Left hindlimb (tissue), 1 donor: ENCODE data around the gene PCBP3.
"Not testable (repeated sequence)": the region's sequence is repeated elsewhere in the genome, so short reads cannot be mapped to it uniquely, and the experiment has no call there.

Experiments used
- DNase-seq: peaks from one replicate; pipeline ENCODE4 v3.0.0-alpha.2; 2018

Gene PCBP3

GRCh38 chr21:45636459-45636858 lies 7.1 kb upstream of the PCBP3 start:
- DNase-seq: no peak

DNA sequence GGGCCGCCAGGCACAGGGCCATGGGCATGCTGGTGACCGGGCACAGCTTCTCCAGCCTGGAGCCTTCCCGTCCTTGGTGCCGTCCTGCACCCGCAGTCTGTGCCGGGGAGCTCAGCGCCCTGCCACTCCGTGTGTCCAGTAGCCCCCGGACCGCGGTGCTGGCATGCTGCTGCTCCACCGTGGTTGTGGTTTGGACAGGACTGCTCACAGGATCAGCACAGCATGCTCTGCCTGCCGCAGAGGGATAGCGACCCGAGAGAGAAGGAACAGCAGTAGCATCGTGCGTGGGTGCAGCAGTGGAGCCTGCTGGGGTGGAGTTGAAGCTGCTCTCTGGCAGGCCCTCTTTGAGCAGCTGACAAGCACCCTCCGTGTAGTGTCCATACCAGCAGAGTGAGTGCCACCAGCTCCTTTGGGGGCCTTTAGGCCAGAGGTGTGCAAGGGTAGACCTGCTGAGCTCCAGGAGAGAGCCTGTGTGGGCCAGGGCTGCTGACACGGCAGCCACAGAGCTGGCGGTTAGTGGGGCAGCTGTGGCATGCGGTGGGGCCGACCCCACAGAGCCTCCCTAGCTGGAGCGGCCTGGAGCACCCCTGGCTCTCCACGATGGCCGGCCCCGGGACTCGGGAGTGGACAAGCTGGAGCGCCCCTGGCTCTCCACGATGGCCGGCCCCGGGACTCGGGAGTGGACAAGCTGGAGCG lies 6.4 kb upstream of the PCBP3 start:
- no peak for DNase-seq

DNA sequence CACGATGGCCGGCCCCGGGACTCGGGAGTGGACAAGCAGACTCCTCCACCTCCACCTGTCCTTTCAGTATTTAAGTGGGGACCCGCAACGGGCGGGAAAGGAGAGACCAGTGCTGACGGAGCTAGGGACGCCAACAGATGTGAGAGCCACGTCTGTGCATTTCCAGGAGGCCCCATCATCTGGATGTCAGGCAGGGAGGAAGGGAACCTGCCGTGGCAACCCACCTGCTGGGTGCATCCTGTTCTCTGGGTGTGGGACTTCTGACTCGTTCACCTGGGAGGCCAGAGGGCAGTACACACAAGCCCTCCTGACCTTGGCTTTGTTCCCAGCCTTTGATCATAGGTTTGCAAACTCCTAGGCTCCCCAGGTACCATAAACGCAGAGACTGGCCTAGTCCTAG lies 5.6 kb upstream of the PCBP3 start:
- DNase-seq: no peak

GRCh38 chr21:45638707-45639106 lies 4.8 kb upstream of the PCBP3 start:
- no peak for DNase-seq

- DNase-seq: no peak
These were observed 4.1 kb upstream of the PCBP3 start for GRCh38 chr21:45639206-45640000.

GRCh38 chr21:45640001-45640887 lies 3.3 kb upstream of the PCBP3 start:
- DNase-seq: no peak

- no peak for DNase-seq
These were observed 2.5 kb upstream of the PCBP3 start for GRCh38 chr21:45640888-45641479.

- no peak for DNase-seq
These were observed 2.0 kb upstream of the PCBP3 start for GRCh38 chr21:45641480-45642035.

- DNase-seq: no peak
These were observed 1.3 kb upstream of the PCBP3 start for GRCh38 chr21:45642122-45642813.

DNA sequence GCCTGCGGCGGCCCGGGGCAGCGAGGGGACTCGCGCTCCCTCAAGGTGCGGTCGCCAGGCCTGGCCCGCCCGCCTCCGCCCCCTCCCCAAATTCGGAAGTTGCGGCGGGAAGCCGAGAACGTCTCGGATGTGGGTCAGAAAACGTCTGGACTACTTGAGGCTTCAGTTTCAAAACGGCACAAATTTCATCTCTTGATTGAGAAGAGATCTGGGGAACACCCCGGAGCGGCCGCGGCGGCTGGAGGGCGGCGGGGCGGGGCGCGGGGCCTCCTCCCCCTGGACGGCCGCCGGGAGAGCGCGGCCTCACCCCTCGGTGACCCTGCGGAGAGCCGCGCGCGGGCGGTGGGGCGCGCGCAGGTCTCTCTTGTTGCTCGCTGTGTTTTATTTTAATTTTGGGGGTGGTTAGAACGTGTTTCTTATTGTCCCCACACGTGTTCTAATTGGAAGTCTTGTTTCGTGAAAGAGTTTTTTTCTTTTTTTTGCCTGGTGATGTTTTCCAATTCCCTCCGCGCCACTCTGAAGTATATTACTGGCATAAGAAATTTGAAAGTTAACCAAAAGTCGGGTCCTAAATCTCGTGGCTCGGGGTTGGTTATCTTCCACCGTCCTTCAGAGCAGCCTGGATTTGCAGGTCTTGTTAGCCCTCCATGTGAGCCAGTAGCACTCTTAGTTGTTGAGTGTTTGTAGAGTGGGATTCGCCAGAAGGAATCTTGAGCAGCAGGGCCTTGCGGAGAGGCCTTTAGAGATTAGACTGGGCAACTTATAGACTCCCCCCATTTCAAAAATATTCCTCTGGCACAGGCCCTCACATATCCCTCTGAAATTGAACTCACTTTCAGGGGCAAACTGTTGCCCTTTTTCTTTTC lies 749 bp downstream of the PCBP3 start:
- no peak for DNase-seq

GRCh38 chr21:45651921-45652320 lies 8.4 kb downstream of the PCBP3 start:
- DNase-seq: no peak

DNA sequence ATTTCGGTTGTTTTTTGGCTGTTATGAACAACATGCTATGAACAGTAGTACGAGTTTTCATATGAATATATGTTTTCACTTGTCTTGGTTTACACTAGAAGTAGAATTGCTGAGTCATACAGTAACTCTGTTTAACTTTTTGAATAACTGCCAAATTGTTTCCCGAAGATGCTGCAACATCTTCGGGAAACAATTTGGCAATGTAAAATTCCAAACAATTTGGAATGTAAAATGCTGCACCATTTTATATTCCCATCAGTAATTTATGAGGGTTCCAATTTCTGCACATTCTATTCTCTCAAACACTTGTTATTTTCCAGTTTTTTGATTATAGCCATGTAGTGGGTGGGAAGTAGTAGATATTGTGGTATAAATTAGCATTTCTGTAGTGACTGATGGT lies 11.6 kb downstream of the PCBP3 start:
- DNase-seq: no peak

- not testable (repeated sequence) for DNase-seq
These were observed 12.6 kb downstream of the PCBP3 start for GRCh38 chr21:45656114-45656513.

DNA sequence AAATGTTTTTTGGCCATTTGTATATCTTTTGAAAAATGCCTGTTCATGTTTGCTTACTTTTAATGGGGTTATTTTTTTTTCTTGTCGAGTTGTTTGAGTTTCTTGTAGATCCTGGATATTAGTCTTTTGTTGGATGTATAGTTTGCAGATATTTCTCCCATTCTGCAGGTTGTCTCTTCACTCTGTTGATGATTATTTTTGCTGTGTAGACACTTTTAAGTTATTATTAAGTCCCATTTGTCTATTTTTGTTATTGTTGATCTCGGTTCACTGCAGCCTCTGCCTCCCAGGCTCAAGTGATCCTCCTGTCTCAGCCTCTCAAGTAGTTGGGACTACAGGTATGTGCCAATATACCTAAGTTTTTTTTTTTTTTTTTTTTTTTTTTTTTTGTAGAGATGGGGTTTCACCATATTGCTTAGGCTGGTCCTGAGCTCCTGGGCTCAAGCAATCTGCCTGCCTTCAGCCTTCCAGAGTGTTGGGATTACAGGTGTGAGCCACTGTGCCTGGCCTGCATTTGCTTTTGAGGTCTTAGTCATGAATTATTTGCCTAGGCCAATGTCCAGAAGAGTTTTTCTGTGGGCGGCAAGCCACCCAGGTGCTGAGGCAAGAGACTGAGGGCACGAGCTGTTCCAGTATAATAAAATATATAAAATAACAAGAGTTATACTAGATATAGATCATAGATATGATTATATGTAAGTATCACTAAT lies 18.5 kb downstream of the PCBP3 start:
- DNase-seq: not testable (repeated sequence)

DNA sequence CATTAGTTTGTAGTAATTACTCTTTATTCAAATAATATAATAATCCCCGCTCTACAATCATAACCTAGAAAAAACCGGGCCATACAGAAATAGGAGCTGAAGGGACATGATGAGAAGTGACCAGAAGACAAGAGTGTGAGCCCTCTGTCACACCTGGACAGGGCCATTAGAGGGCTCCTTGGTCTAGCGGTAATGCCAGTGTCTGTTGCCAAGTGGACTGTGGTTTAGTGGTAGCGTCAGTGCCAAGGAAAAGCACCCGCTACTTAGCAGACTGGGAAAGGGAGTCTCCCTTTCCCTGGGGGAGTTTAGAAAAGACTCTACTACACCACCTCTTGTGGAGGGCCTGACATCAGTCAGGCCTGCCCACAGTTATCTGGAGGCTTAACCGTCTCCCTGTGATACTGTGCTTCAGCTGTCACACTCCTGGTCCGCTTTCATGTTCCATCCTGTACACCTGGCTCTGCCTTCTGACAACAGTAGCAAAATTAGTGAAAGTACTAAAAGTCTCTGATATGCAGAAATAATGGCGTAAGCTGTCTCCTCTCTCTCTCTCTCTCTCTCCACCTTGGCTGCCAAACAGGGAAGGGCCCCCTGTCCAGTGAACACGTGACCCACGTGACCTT lies 19.2 kb downstream of the PCBP3 start:
- not testable (repeated sequence) for DNase-seq

- DNase-seq: no peak
These were observed 25.9 kb downstream of the PCBP3 start for GRCh38 chr21:45669382-45669781.

- no peak for DNase-seq
These were observed 27.2 kb downstream of the PCBP3 start for GRCh38 chr21:45670731-45671130.

DNA sequence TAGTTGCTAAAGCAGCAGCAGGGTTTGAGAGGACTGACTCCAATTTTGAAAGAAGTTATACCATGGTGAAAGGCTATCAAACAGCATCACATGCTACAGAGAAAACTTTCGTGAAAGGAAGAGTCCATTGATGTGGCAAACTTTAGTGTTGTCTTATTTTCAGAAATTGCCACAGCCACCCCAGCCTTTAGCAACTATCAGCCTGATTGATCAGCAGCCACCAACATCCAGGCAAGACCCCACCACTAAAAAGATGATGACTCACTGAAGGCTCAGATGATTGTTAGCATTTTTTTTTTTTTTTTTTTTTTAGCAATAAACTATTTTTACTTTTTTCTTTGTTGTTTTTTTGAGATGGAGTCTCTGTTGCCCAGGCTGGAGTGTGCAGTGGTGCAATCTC lies 35.3 kb downstream of the PCBP3 start:
- DNase-seq: not testable (repeated sequence)

- no peak for DNase-seq
These were observed 36.7 kb downstream of the PCBP3 start for GRCh38 chr21:45680215-45680614.

DNA sequence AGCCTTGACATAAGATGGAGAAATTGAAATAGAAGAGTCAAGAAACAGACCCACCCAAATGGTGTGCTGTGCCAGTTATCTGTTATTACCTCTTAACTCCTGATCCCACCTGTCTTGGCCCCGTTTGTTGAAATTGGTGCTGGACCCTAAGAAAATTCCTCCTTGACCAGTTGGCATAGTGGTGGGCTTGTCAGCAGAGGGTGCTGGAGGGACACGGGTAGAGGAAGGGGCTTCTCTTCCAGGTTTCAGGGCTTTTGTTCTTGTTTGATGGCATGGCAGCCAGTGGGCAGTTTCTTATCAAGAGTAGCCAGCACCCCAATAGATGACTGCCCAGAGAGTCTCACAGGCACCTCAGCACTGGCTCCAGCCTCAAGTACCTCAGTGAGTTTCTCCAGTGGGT lies 51.6 kb downstream of the PCBP3 start:
- no peak for DNase-seq
